GM03348 (cell line): ENCODE data around the gene MAP2K5.

Source experiments
- DNase-seq: peaks from one replicate; pipeline ENCODE4 v3.0.0; 2012; ENCODE audit warnings: low spot score

MAP2K5 gene

GRCh38 chr15:67760901-67761300 is 218.4 kb downstream of the MAP2K5 start:
- no peak for DNase-seq

GRCh38 chr15:67761343-67761742 is 218.8 kb downstream of the MAP2K5 start:
- DNase-seq = no peak

- peak; percentile 50 for DNase-seq
Measured at GRCh38 chr15:67762610-67763368, 220.3 kb downstream of the MAP2K5 start.

GRCh38 chr15:67765701-67766100 is 223.2 kb downstream of the MAP2K5 start:
- DNase-seq = no peak

- DNase-seq = no peak
Measured at GRCh38 chr15:67766968-67767367, 224.5 kb downstream of the MAP2K5 start.

GRCh38 chr15:67768313-67768977 is 225.9 kb downstream of the MAP2K5 start:
- DNase-seq = no peak

- DNase-seq = no peak
Measured at GRCh38 chr15:67769497-67770357, 227.2 kb downstream of the MAP2K5 start.

GRCh38 chr15:67770358-67770628 is 227.8 kb downstream of the MAP2K5 start:
- no peak for DNase-seq

- no peak for DNase-seq
Measured at GRCh38 chr15:67771189-67771800, 228.8 kb downstream of the MAP2K5 start.

GRCh38 chr15:67774626-67775025 is 232.1 kb downstream of the MAP2K5 start:
- DNase-seq = no peak

GRCh38 chr15:67775250-67775649 is 232.7 kb downstream of the MAP2K5 start:
- DNase-seq = no peak

- no peak for DNase-seq
Measured at GRCh38 chr15:67775998-67776397, 233.5 kb downstream of the MAP2K5 start.

GRCh38 chr15:67776600-67776999 is 234.1 kb downstream of the MAP2K5 start:
- peak; percentile 33 for DNase-seq

GRCh38 chr15:67777071-67777470 is 234.6 kb downstream of the MAP2K5 start:
- no peak for DNase-seq

- DNase-seq = no peak
Measured at GRCh38 chr15:67777773-67778172, 235.3 kb downstream of the MAP2K5 start.

- no peak for DNase-seq
Measured at GRCh38 chr15:67778968-67779548, 236.6 kb downstream of the MAP2K5 start.

GRCh38 chr15:67779549-67780111 is 237.1 kb downstream of the MAP2K5 start:
- no peak for DNase-seq

GRCh38 chr15:67781061-67781460 is 238.6 kb downstream of the MAP2K5 start:
- DNase-seq = no peak

GRCh38 chr15:67781907-67782690 is 239.6 kb downstream of the MAP2K5 start:
- DNase-seq = no peak

GRCh38 chr15:67782691-67782991 is 240.1 kb downstream of the MAP2K5 start:
- no peak for DNase-seq

GRCh38 chr15:67783303-67783702 is 240.8 kb downstream of the MAP2K5 start:
- DNase-seq = no peak
